GM21825 (cell line): Measurements from ENCODE around the gene ZBED1.
A peak's percentile ranks its signal among the peaks of the same experiment; 100 is the strongest.
"Not testable (repeated sequence)": the region's sequence is repeated elsewhere in the genome, so short reads cannot be mapped to it uniquely, and the experiment has no call there.

Experiments
- ATAC-seq: cut with Tn5 transposase; IDR thresholded peaks from one replicate; pipeline ENCODE4 v1.9.1; 2021; ENCODE audit warnings: mild to moderate bottlenecking, moderate library complexity; ENCODE audit not compliant: unreplicated experiment

ZBED1 gene

DNA sequence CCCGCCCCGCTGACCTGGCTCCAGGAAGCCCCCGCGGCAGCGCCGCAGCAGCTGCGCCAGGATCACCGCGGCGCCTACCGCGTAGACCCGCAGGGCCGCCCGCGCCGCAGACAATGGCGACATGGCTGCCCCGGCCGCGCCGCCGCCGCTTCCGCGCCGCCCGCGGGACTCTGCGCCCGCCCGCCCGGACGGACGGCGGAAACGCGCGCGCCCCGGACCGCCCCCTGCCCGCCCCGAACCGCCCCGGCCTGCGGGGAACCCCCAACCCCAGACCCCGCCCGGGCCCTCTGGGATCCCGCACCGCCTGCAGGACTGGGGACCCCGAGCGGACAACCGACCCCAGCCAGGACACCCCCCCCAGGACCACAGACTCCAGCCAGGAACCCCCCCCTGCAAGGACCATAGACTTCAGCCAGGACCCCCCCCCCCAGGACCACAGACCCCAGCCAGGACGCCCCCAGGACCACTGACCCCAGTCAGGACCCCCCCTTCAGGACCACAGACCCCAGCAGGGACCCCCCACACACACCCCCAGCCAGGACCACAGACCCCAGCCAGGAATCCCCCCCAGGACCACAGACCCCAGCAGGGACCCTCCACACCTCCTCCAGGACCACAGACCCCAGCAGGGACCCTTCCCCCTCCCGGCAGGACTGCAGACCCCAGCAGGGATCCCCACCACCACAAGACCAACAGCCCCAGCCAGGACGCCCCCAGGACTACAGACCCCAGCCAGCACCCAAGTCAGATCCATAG lies at the start of gene ZBED1, which contains the start of gene DHRSX:
TSS of gene ZBED1 (minus strand) at position 174 of the 756 bp plus-strand sequence. CDS start 10,257 bp downstream, outside the sequence.
TSS of gene DHRSX (minus strand) at position 174 of the 756 bp plus-strand sequence. CDS start at position 123, 51 bp downstream.
- peak; percentile 61 for ATAC-seq

DNA sequence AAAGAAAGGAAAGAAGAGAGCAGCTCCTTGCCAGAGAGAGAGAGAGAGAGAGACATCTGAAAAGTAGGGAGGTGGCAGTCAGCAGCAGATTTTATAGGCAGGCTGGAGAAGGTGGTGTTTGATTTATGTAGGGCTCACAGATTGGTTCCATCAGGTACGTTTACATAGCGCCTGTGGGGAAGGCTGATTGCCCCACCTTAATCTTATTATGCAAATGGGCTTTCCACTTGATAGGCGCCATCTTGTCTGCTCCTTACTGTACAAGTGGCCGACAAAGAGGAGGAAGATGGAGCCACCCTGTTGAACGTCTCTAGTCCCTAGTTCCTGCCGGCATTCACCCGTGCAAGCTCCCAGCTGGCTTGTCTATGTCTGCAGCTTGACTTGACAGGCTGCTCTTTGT lies 49.1 kb upstream of the ZBED1 start:
- ATAC-seq, result no peak

DNA sequence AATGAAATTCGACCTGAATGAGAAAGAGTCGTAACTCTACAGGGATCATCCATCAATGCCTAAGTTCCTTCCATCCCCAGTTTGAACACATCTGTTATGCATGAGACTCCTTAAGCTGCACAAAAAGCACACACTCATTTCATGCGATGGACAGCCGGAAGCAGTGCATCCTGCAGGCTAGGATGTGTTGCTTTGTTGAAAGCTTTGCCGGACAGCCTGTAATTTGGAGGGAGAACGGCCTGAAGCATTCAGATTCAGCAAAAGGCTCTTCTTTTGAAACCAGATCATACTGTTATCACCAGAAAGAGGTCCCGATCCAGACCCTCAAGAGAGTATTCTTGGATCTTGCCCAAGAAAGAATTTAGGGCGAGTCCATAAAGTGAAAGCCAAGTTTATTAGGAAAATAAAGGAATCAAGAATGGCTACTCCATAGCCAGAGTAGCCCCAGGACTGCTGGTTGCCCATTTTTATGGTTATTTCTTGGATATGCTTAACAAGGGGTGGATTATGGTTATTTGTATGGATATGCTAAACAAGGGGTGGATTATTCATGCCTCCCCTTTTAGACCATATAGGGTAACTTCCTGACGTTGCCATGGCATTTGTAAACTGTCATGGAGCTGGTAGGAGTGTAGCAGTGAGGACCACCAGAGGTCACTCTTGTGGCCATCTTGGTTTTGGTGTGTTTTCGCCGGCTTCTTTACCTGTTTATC lies 48.1 kb upstream of the ZBED1 start:
- no peak for ATAC-seq

DNA sequence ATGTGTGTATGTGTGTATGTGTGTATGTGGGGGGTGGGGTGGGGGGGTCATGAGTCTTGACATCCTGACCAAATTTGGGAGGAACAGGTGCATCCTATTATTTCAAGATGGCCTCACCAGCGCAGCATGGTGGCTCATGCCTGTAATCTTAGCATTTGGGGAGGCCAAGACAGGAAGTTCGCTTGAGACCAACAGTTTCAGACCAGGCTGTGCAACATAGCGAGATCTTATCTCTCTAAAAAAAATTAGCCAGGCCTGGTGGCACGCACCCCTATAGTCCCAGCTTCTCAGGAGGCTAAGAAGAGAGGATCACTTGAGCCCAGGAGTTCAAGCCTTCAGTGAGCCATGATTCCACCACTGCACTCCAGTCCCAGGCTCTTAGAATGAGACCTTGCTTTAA lies 47.0 kb upstream of the ZBED1 start:
- no peak for ATAC-seq

DNA sequence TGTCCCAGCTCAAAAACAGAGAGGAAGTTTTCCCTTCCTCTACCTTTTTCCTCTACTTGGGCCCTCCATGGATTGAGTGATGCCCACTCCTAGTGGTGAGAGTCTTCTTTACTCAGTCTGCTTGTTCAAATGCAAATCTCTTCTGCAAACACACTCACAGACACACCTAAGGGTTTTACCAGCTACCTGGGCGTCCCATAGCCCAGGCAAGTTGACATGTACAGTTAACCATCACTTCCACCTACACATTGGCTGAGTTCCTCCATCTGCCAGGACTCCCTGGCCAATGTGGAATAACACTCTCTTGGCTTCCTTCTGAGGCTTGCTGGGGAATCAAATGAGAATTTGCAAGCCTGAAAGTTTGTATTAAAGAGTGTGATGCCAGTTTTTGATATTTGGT lies 45.7 kb upstream of the ZBED1 start:
- ATAC-seq, result no peak

DNA sequence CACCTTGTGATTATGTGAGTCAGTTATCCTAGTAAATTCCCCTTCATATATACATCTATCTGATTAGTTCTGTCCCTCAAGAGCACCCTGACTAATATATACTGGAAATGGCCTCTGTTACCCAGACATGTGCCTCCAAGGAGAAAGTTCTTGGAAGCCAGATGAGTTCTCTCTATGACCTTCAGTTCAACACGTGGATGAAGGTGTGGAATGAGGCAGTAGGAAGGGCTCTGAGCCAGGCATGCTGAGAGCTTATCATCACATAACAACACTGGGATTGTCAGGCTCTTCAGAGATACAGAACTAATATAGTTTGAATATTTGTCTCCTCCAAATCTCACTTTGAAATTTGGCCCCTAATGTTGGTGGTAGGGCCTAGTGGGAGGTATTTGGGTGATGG lies 44.4 kb upstream of the ZBED1 start:
- ATAC-seq, result no peak

DNA sequence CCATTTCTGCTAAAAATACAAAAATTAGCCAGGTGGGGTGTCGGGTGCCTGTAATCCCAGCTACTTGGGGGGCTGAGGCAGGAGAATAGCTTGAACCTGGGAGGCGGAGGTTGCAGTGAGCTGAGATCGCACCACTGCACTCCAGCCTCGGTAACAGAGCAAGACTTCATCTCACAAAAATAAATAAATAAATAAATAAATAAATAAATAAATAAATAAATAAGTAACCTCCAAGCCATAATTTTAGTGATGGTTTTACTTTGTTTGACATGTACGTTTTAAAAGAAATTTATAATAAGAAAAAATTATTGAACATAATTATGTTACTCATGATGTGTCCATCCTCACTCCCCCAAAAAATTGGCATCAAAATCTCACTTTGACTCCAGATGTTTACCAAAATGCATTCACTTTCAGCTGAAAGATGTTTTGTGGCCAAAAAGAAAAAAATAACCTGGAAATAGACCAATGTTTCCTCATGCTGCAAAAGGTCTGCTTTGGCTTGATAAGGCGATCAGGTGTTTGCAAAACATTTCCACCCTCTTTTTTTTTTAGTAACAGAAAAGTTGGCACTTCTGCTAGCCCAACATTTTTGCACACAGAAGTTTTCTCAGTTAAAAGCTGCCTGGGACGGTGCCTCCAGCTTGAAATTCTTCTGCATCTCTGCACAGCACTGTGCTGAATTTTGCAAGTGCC lies 42.2 kb upstream of the ZBED1 start:
- no peak for ATAC-seq

DNA sequence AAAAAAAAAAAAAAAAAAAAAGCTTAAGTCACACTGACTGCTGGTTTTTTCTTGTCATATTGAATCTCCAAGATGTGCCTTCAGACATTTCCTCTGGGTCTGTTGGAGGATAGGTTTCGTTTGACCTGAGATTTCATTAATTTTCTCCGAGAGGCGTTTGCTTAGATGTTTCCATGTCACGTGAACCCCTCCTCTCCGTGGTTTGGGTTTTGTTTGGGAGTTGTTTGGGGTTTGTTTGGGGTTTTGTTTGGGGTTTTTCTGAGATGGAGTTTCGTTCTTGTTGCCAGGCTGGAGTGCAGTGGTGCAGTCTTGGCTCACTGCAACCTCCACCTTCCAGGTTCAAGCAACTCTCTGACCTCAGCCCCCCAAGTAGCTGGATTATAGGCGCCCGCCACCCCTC lies 40.8 kb upstream of the ZBED1 start:
- no peak for ATAC-seq

DNA sequence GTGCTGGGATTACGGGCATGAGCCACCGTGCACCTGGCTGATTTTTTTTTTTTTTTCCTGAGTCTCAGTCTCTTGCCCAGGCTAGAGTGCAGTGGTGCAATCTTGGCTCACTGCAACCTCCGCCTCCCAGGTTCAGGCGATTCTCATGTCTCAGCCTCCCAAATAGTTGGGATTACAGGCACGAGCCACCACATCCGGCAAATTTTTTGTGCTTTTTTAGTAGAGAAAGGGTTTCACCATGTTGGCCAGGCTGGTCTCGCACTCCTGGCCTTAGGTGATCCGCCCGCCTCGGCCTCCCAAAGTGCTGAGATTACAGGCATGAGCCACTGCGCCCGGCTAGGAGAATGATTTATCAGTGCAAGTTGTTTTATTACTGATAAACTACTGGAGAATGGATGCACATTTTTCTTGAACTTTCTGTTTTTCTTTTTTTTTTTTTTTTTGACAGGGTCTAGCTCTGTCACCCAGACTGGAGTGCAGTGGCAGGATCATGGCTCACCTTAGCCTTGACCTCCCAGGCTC lies 39.7 kb upstream of the ZBED1 start:
- no peak for ATAC-seq

DNA sequence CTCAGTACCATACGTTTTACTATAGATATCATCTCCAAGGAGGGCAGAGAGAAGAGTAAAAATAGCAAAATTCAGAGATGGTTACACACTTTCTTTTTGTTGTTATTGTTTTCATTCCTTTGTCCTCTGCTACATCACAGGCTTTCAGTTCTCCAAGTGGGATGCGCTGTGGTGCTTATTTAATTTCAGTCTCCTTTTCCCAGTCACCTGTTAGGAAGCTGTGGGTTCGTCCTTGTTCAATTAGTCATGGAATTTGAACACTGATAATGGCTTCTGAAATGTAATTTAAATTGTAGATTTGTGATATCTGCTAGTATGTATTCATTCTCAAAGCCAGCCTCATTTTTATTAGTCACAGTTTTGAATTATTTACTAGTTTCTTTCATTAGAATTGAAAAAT lies 38.8 kb upstream of the ZBED1 start:
- no peak for ATAC-seq

DNA sequence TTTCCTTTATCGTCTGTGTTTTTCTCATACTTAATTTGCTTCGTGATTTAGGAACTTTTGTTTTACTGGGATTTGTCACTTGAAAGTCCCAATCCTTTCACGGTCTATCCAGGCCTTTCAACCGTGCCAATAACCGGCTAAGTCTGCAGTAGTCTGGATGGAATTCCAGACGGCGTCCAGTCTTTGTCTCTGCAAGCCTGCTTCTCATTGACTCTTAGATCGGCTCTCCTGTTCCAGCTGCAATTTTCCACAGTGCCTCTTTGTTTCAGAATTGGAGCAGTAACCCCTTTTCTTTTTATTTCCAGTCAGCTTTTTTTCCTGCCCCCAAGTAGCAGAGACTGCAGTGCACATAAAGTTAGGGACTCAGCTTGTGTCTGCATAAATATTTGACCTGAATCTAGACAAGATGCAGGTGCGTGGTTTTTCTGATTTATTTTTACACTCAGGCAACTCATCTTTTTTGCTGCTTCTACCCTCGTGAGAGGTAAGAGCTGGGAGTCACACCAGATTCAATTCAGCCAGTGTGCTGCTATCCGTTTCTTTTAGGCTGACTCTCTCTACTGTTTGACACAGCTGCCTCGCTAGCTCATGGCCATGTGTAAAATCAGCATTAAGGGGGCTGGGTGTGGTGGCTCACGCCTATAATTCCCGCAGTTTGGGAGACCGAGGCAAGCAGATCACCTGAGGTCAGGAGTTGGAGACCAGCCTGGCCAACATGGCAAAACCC lies 37.4 kb upstream of the ZBED1 start:
- ATAC-seq, result no peak

DNA sequence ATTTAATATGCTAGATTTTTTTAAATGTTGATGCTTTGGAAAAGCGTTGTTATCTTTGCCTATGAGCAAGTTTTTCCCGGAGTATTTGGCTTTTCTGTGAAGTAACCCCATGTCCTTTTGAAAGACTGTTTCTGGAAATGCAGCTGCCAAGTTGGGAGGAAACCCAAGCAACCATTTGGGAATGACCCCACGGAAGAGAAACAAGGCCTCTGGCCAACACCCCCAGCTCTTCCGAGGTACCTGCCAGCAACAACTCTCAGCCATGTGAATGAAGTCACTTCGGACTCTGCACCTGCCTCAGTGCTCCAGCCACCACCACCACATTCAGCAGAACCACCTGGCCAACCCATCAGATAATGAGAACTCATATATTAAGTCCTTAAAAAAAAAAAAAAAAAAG lies 36.2 kb upstream of the ZBED1 start:
- ATAC-seq, result no peak

DNA sequence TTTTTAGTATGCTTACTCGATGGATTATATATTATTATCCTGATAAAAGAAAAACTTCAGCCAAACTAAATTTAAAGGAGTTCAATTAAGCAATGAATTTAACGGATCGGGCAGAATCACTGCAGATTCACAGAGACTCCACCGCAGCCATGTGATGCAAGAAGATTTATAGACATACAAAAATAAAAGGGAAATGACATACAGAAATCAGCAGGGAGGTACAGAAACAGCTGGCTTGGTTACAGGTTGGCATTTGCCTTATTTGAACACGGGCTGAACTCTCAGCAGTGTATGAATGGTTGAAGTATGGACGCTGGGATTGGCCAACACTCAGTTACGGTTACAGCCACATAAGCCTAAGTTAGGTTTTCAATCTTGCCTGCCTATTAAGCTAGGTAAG lies 35.4 kb upstream of the ZBED1 start:
- no peak for ATAC-seq

DNA sequence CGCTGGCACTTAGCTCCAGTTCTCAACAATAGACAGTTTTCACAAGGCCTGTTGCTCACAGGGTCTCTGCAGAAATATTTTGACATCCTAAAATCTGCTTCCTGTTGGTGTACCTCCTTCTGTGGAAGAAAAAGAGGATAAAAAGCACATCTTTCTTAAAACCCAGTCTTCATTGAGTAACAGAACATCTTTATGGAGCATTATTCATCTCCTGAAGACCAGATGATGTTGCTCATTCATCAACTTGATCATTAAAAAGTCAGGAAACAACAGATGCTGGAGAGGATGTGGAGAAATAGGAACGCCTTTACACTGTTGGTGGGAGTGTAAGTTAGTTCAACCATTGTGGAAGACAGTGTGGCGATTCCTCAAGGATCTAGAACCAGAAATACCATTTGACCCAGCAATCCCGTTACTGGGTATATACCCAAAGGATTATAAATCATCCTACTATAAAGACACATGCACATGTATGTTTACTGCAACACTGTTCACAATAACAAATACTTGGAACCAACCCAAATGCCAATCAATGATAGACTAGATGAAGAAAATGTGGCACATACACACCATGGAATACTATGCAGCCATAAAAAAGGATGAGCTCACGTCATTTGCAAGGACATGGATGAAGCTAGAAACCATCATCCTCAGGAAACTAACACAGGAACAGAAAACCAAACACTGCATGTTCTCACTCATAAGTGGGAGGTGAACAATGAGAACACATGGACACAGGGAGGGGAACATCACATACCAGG lies 33.7 kb upstream of the ZBED1 start:
- ATAC-seq, result not testable (repeated sequence)

DNA sequence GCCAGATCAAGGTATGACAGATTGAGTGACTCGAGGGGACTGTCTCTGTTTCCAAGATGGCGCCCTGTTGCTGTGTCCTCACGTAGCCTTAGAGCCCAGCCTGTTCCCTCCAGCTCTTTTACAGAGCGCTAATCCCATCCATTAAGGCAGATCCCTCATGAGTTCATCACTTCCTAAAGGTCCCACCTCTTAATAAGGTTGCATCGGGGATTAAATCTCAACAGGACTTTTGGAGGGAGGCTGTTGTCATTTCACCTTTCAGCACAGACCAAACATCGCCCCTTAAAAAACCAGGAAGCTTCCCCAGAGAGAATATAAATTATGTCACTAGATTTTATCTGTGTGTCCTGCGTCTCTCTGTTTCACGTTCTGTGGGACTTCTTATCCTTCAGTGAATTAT lies 32.6 kb upstream of the ZBED1 start:
- ATAC-seq, result no peak

DNA sequence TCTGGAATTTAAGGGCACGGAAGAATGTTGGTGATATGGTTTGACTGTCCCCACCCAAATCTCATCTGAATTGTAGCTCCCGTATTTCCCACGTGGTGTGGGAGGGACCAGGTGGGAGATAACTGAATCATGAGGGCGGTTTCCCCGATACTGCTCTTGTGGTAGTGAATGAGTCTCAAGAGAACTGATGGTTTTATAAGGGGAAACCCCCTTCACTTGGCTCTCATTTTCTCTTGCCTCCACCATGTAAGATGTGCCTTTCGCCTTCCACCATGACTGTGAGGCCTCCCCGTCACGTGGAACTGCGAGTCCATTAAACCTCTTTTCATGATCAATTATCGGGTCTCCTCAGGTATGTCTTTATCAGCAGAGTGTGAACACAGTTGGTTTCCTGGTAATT lies 25.6 kb upstream of the ZBED1 start:
- no peak for ATAC-seq

DNA sequence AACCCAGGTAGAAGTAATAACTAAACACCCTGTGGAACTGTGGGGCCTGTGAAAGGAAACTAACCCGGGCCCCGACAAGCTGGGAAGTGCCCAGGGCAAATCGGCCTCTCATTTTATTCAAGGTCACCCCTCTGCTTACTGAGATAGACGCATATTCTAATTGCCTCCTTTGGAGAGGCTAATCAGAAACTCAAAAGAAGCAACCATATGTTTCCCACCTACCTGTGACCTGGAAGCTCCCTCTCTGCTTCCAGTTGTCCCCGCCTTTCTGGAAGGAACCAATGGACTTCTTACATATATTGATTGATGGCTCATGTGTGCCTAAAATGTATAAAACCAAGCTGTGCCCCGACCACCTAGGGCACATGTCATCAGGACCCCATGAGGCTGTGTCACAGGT lies 23.1 kb upstream of the ZBED1 start:
- ATAC-seq, result no peak

DNA sequence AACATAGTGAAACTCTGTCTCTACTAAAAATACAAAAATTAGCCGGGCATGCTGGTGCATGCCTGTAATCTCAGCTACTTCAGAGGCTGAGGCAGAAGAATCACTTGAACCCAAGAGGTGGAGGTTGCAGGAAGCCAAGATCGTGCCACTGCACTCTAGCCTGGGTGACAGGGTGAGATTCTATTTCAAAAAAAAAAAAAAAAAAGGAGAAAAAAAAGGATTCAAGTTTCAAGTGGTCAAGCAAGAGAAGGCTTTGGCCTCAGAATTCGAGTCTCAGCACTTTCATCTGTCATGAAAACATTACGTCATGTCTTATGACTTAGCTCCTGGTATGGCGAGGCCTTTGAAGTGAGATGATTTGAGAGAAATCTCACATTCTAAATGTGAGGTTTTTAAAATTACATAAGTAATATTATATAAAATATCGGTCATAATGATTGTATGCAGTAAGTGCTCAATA lies 21.2 kb upstream of the ZBED1 start:
- peak; percentile 2 for ATAC-seq

DNA sequence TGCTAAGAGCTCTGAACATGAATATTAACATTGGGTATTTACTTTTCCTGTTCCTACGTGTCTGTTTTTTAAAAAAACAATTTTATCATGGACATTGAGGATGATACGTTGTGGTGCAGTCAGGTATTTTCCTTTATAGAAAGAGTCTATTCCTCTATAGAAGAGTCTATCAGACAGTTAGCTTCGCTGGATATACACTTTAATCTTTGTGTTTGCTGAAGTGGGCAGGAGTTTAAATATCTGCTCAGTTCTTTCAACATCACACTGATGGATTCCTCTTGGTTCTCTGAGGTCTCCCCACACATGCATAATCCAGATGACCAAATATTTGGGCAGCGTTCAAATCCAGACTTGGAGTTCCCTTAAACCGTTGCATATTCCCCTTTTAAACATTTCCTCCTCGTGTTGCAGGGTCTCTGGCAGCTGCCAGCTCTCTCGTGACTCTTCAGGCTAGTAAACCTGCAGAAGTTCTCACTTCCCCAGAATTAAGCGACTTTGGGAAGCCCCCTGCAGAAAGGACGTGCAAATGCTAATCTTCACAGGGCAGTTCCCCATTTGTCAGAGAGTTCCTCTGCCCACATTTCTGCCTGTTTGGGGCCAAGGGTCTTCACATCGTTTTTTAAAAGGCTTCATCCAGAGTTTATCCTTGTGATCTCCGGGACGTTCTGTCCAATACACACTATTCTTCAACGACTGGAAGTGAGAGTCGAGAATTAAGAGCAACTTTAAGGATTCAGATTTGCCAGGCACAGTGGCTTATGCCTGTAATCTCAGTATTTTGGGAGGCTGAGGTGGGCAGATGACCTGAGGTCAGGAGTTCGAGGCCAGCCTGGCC lies 20.5 kb upstream of the ZBED1 start:
- peak; percentile 91 for ATAC-seq
